Measurements from ENCODE around the gene ZNF446.
"Not testable (repeated sequence)": the region's sequence is repeated elsewhere in the genome, so short reads cannot be mapped to it uniquely, and the experiment has no call there.

Gene ZNF446

GRCh38 chr19:58470837-58471543 lies 5.2 kb upstream of the ZNF446 start:
- DNase-seq (ENCODE audit: low read depth), result not testable (repeated sequence)

DNA sequence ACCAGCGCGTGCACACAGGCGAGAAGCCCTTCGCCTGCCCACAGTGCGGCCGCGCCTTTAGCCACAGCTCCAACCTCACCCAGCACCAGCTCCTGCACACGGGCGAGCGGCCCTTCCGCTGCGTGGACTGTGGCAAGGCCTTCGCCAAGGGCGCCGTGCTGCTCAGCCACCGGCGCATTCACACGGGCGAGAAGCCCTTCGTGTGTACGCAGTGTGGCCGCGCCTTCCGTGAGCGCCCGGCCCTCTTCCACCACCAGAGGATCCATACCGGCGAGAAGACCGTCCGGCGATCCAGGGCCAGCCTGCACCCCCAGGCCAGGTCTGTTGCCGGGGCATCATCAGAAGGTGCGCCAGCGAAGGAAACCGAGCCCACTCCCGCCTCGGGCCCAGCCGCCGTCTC lies 4.4 kb upstream of the ZNF446 start:
- no peak for DNase-seq (ENCODE audit: low read depth)

- no peak for DNase-seq (ENCODE audit: low read depth)
These were observed 2.4 kb upstream of the ZNF446 start for GRCh38 chr19:58473775-58474174.

DNA sequence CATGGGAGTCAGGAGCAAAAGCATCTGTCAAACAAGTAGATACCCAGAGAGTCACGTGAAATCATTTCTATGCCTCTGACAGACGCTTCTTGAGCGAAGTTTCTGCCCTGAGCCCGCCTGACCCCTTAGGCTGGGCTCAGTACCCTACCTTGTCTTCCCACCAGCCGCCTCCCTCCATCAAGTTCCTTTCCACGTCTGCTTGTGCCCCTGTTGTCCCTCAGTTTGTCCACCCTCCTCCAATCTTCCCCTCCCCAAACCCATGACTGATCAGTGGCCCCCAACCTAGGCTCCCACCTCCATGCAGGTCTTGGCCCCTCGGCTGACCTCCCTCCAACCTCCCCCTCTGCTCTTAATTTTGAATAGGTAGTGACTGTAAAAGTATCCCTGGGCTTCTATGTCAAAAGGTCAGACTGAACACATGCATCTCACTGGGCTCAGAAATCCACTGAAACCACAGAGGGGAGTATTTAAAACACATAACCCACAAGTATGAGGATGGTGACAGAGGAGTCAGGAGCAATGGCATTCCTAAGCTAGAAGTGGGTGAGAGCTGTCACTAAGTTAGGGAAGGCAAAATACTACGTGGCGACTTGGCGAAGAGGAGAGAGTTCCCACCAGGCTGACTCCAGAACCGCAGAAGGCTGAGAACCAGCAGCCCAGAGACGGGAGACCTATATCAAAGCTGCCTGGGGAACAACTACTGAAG lies 1.7 kb upstream of the ZNF446 start:
- DNase-seq (ENCODE audit: low read depth), result peak; percentile 31

DNA sequence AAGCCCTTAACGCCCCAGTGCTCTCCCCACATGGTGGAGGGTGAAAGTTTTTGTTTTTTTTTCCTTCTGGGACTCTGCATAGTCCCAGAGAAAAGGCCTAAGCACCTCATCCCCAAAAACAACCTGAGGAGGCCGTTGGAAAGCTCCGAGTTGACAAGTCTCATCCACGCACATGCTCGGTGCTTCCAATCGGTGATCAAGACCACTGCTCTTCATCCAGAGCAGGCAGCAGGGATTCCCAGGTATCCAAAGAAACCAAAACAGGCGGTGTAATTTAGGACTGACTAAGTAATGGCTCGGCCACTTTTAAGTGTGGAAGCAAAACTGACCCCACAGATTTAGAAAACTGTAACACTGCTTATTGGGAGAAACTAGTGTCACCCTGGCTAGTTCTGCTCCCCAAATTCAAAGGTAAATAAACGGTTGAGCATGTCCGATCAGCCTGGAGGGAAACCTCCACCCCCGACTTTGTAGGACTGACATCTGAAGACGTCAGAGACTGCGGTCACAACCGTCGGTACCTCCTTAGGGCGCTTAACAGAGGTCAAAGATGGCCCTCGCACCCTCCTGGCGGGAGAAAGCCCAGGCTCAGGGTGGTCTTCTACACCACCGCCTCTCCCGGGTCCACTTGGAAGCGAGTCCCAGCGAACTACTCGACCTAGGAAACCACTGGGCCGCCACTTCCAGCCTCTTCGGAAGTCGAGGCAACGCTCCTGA lies 997 bp upstream of the ZNF446 start:
- DNase-seq (ENCODE audit: low read depth), result no peak

- peak; percentile 29 for DNase-seq (ENCODE audit: low read depth)
These were observed 405 bp downstream of the ZNF446 start for GRCh38 chr19:58476498-58477015.

- no peak for DNase-seq (ENCODE audit: low read depth)
These were observed 978 bp downstream of the ZNF446 start for GRCh38 chr19:58477130-58477529.

DNA sequence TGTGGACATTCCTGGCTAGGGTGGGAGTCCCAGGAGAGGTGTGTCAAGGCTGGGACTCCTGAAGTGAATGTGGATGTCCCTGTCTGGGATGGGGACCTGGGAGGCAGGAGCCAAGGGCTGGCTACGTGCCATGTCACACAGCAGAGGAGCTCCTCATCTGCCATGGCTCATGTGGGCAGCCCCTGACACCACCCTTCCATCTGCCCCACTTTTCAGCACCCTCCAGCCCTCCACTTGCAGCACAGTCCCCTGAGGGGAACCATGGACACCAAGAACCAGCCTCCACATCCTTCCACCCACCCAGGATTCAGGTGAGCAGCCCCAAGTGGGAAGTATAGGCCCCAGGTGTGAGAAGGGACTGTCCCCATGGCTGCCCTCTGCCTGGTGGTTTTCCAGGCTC lies 1.7 kb downstream of the ZNF446 start:
- DNase-seq (ENCODE audit: low read depth), result no peak

DNA sequence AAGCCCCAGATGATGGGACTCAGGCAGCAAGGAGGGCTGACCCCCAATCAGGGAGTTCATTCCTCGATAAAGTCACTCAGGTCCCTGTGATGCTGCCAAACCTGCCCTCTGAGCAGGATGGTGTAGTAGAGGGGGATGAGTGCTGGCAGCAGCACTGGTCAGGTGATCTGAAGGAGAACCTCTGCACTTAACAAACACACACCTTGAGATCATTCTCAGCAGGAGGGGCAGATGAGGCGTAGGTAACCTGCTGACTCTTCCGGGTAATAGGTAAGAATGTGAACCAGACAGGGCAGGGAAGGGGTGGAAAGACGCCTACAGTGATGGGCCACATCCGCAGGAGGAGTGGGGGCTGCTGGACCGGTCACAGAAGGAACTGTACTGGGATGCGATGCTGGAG lies 3.2 kb downstream of the ZNF446 start:
- no peak for DNase-seq (ENCODE audit: low read depth)

GRCh38 chr19:58479736-58480480 lies 3.8 kb downstream of the ZNF446 start:
- DNase-seq (ENCODE audit: low read depth), result no peak

- no peak for DNase-seq (ENCODE audit: low read depth)
These were observed 4.3 kb downstream of the ZNF446 start for GRCh38 chr19:58480481-58480830.

DNA sequence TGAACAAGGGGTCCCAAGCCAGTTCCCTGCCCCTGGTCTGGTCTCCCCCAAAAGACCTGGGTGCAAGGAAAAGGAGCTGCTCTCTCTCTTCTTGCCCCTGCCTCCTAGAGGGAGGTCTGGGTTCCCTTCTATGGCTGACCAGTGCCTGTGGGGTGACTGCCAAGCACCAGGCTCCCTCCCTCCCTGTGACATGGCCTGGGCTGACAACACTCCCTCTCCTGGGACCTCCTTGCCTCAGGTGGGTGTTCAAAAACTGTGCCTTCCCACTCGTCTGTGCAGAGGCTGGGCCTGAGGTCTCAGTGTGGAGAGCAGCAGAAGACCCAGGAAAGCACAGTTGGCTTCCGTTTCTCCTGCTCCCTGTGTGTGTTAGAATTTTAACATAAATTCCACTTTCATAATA lies 4.7 kb downstream of the ZNF446 start:
- no peak for DNase-seq (ENCODE audit: low read depth)

DNA sequence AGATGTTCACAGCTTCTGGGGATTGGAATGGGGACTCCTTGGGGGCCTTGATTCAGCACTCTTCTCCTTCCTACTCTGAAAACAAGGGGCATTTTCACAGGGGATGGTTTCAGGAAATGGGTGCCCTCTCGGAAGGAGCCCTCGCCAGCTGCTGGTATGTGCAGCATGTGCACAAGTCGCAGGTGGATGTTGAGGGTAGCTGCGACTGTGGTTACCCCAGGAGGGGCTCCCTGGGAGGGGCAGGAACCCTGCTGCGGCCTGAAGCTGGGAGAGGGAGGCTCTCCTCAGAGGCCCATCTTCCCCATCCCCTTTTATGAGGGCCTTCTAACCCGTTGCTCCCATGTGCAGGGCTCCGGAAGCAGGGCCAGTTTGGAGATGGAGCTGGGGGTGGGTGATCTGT lies 6.2 kb downstream of the ZNF446 start:
- no peak for DNase-seq (ENCODE audit: low read depth)

DNA sequence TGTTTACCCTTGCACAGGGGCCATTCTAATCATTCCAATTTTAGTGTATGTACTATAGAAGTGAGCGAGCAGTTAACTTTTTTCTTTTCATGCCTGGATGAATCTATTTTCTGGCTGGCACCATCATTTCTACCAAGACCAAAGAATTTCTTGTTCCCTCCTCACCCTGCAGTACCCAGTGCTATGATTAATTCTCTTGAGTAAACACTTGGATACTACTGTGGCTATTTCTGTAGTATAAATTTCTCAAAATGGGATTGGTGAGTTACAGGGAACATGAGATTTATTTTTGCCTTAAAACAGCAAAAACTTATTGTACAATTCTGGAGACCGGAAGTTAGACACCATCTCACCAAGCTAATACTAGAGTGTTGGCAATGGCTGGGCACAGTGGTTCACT lies 7.6 kb downstream of the ZNF446 start:
- DNase-seq (ENCODE audit: low read depth), result no peak

GRCh38 chr19:58484349-58484748 lies 8.2 kb downstream of the ZNF446 start:
- not testable (repeated sequence) for DNase-seq (ENCODE audit: low read depth)

- DNase-seq (ENCODE audit: low read depth), result no peak
These were observed 15.2 kb downstream of the ZNF446 start for GRCh38 chr19:58491393-58491792.

DNA sequence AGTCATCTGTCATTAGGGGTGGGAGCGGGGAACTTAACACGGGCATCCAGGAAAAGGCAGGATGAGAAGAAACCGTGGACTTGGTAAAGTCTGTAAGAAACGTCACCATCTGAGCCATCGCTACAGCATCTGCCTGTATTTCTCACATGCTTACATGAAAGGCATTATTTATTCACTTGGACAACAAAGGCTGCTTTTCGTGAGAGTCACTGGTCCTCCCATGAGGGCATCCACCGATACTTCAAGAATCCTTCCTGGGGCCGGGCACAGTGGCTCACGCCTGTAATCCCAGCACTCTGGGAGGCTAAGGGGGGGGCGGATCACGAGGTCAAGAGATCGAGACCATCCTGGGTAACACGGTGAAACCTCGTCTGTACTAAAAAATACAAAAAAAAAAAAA lies 16.1 kb downstream of the ZNF446 start:
- DNase-seq (ENCODE audit: low read depth), result no peak

GRCh38 chr19:58497634-58498170 lies 21.6 kb downstream of the ZNF446 start:
- no peak for DNase-seq (ENCODE audit: low read depth)

GRCh38 chr19:58498316-58499020 lies 22.3 kb downstream of the ZNF446 start:
- DNase-seq (ENCODE audit: low read depth), result no peak

GRCh38 chr19:58499021-58499927 lies 23.1 kb downstream of the ZNF446 start:
- peak; percentile 99 for DNase-seq (ENCODE audit: low read depth)

All from fibroblast of gingiva (primary cell).